Effector memory CD4-positive, alpha-beta T cell (primary cell): ENCODE data around the gene MIDN.

Experiments
- DNase-seq, 3 donors: peaks; one replicate each; pipeline ENCODE4 v3.0.0-alpha.2; 2020
- H3K27ac ChIP-seq: 2 replicates; pipeline ENCODE4 v1.7.0; 2013; ENCODE audit warnings: mild to moderate bottlenecking, low read length, moderate library complexity; ENCODE audit not compliant: insufficient read depth, poor library complexity, severe bottlenecking
- H3K27me3 ChIP-seq: replicated peaks from 2 replicates; pipeline ENCODE4 v1.7.0; 2013; ENCODE audit warnings: mild to moderate bottlenecking, low read length; ENCODE audit not compliant: insufficient read depth, control insufficient read depth, poor library complexity, severe bottlenecking
- H3K36me3 ChIP-seq: 2 replicates; pipeline ENCODE4 v1.7.0; 2013; ENCODE audit warnings: mild to moderate bottlenecking, low read length, moderate library complexity; ENCODE audit not compliant: control insufficient read depth, insufficient read depth
- H3K4me1 ChIP-seq: 2 replicates; pipeline ENCODE4 v1.7.0; 2013; ENCODE audit warnings: low read length, mild to moderate bottlenecking; ENCODE audit not compliant: control insufficient read depth, insufficient read depth, poor library complexity, severe bottlenecking
- H3K4me3 ChIP-seq: 2 replicates; pipeline ENCODE4 v1.7.0; 2013; ENCODE audit warnings: low read length, low read depth, mild to moderate bottlenecking; ENCODE audit not compliant: insufficient read depth, poor library complexity, severe bottlenecking
- H3K9me3 ChIP-seq: 2 replicates; pipeline ENCODE4 v1.7.0; 2013; ENCODE audit warnings: mild to moderate bottlenecking, low read length, moderate library complexity; ENCODE audit not compliant: control insufficient read depth

Gene MIDN

DNA sequence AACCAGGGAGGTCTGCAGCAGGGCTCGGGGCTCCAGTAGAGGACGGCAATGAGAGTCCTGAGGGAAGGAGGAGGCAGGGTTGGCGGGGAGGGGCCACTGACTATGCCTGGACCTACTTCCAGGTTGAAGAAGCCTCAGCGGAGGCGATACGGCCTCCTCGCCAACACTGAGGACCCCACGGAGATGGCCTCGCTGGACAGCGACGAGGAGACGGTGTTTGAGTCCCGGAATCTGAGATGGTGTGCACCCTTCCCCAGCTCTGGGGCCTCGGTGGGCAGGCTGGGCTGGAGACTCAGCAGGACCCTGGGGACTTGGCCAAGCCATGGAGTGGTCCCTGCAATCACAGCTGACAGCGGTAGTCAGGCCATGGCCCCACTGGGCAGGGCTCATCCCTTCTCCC is 28.7 kb downstream of the MIDN start:
- H3K36me3 ChIP-seq = peaks cover 55% of the 10 kb centered on the region
- DNase-seq = no peak
- H3K27ac ChIP-seq = peak overlapping the region; percentile 86
- no peak overlapping the region for H3K4me3 ChIP-seq
- no peaks in the 10 kb centered on the region for H3K9me3 ChIP-seq
- H3K27me3 ChIP-seq = no peaks in the 10 kb centered on the region
- peaks cover 34% of the 10 kb centered on the region for H3K4me1 ChIP-seq

DNA sequence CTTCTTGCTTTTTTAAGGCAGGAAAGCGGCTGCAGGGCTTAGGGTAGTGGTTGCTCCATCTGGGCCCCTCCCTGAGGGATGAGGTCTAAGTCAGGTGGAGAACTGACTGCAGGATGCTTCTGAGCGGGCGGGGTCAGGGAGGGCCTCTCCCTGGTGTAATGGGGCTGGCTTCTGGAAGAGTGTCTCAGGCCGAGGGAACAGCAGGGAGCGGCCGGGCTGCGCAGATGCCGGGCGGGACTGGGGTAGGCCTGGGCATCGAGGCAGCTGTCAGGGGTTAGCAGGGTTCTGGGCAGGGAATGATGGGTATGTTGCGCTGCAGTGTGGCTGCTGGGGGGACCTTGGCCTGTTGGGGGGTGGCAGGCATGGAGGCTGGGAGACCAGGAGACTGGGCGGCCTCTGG is 29.7 kb downstream of the MIDN start:
- no peak for DNase-seq
- Histone ChIP-seq H3K36me3 (peaks cover 45% of the 10 kb centered on the region), H3K4me3 (no peak overlapping the region), H3K4me1 (peaks cover 24% of the 10 kb centered on the region), H3K27me3 (no peaks in the 10 kb centered on the region), H3K27ac (no peak overlapping the region), H3K9me3 (no peaks in the 10 kb centered on the region)

DNA sequence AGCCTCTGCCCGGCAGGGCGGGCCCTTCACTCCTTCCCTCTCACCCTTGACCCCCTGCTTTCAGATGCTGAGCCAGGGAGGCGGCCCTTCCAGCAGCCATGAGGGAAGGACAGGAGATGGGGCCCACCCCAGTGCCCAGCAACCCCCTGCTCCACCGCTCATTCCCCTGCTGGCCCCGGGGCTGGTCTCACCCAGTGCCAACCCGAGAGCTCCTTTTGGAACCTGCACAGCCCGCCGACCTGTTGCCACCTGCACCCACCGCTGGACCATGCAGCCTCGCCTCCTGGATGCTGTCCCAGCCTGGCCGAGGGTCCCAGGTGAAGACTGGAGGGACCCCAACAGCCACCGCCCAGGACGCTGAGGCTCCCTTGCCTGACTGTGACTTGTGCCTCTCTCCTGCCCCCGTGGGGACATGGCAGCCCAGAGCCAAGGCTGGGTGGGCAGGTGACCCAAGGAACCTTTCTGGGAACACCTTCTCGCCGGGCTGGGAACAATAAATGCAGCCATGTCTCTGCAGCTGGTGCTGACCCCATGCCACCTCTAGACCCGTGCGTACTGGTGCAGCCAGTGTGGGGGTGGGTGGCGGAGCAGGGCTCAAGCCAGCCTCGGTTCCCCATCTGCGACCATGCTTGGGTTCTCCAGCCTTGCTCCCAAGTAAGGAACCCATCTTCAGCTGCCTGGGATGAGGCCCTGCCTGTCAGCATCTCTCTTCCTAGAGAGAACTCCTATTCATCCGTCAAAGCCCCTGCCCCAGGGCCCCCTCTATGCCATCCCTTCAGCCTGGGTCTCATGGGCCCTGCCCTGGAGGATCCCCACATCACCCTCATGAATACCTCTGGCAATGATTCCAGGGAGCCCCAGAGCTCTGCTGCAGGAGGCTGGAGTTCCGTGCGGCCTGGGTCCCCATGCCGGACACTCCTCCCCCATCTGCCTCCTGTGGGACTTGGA is 30.6 kb downstream of the MIDN start:
- Histone ChIP-seq H3K9me3 (no peaks in the 10 kb centered on the region), H3K27ac (no peak overlapping the region), H3K27me3 (peaks cover 8% of the 10 kb centered on the region), H3K4me3 (no peak overlapping the region), H3K36me3 (peaks cover 36% of the 10 kb centered on the region), H3K4me1 (peaks cover 24% of the 10 kb centered on the region)
- no peak for DNase-seq

DNA sequence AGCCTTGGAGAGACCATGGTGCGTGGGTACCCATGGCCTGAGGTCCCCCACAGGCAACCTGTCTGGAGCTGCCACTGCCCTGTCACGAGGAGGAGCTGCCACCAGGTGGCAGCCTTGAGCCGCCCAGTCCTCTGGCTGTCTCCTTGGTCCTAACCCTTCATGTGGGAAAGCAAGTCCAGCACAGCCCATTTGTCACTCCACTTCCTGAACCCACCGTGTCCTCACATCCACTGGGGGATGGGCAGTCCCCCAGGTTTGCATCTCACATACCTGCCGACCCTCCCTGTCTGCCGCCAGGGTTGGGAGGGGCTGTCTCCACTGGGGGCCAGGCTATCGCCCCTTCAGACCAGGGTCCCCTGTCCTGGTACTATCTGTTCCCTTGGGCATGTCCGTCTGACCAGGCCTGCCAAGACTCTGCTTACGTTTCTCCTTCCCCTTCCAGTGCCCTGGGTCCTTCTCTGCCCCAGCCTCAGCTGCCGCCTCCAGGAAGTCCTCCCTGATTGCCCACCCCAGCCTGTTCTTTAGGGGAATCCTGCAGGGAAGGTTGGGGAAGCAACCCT is 31.5 kb downstream of the MIDN start:
- Histone ChIP-seq H3K27ac (no peak overlapping the region), H3K9me3 (no peaks in the 10 kb centered on the region), H3K4me3 (no peak overlapping the region), H3K27me3 (peaks cover 16% of the 10 kb centered on the region), H3K36me3 (peaks cover 27% of the 10 kb centered on the region), H3K4me1 (peaks cover 15% of the 10 kb centered on the region)
- peak; percentile 51 to 65 (median 63) for DNase-seq

DNA sequence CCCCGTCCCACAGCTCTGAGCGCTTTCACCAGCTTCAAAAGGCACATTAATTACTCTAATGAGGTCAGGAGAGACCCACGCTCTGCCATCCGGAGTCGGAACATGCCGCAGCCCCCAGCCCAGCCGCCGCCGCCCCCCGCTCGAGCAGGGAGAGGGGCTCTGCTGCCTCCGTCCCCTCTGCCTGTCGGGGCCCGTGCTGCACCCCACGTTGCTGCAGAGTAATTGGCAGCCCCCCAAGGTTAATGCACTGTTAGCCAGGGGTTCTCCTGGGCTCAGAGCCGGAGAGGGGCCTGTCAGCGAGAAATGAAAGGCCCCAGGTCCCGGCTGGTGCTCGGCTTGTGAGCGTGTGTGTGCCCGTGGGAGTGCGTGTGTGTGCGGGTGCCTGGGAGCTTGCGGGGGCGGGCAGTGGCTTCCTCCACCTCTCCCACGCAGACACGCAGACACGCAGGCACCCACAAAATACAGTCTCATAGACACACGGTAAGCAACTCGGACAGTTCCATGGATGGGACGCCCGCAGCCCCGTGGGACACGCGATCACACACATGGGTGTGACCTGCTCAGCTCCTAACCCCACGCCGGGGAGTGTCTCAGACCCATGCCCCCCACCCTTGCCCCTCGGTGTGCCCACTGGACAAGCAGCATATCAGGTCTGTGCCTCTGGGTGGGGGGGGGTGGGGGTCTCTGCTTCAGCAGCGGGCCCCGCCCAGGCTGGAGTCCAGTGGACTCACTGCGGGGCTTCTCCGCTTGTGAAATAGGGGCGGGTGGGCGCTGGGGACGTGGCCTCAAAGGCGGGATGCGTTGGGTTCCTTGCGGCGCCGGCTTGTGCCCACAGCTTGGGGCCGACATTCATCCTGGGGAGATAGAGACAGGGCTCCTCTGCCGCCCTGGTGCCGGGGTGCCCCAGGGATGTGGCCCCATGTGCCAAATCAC is 32.5 kb downstream of the MIDN start:
- no peak for DNase-seq
- Histone ChIP-seq H3K27ac (no peak overlapping the region), H3K27me3 (peaks cover 22% of the 10 kb centered on the region), H3K4me3 (no peak overlapping the region), H3K4me1 (peaks cover 12% of the 10 kb centered on the region), H3K36me3 (peaks cover 25% of the 10 kb centered on the region), H3K9me3 (no peaks in the 10 kb centered on the region)

DNA sequence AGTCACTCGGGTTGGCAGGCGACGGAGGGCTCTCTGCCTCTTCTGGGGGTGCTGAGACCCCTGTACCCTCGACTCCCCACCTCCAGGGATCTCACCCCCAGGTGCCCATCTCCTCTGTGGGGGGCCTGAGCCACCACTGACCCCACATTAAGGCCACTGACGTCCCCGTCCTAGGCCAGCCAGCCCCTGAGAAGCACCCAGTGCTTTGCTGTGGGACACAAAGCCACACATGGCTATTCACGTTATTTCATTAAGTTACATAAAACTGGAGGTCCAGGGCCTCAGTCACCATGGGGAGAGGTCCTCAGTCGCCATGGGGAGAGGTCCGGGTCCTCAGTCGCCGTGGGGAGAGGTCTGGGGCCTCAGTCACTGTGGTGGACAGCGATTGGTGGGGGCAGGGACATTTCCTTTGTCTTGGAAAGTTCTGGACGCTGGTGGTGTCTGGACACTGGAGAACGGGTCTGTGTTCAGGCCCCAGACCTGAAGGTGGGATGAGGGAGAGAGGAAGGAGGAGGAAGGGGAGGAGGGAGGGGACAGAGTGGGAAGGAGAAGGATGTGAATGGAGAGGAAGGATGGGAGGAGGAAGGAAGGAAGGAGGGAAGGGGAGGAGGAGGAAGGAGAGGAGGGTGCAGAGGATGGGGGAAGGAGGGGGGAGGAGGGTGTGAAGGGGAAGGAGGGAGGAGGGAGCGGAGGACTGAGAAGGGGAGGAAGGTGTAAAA is 33.3 kb downstream of the MIDN start:
- no peak overlapping the region for H3K4me3 ChIP-seq
- H3K27me3 ChIP-seq = peaks cover 27% of the 10 kb centered on the region
- no peak for DNase-seq
- H3K4me1 ChIP-seq = peaks cover 4% of the 10 kb centered on the region
- peaks cover 25% of the 10 kb centered on the region for H3K36me3 ChIP-seq
- H3K27ac ChIP-seq = no peak overlapping the region
- H3K9me3 ChIP-seq = no peaks in the 10 kb centered on the region

DNA sequence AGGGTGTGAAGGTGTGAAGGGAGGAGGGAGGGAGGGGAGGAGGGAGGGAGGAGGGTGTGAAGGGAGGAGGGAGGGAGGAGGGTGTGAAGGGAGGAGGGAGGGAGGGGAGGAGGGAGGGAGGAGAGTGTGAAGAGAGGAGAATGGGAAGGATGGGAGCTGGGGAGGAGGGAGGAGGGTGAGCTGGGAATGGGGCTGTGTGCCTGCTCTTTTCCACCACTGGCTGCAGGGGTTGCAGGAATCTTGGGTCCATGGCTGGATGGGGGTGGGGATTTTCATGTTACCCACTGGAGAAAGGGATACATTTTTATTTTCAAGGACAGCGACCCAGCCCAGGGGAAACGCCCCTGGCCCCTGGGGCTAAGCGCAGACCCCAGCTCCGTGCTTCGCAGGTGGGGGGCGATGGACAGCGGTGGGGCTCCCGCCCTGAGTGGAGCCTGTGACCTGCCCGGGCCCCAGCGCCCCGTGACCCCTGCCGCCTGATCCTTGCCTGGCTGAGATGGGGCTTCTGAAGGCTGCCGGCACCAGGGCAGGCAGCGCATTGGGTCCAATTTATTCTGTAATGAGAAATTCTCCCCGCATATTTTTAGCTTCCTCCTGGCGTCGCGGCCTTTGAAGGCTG is 34.3 kb downstream of the MIDN start:
- H3K9me3 ChIP-seq = no peaks in the 10 kb centered on the region
- no peak overlapping the region for H3K27ac ChIP-seq
- no peak overlapping the region for H3K4me3 ChIP-seq
- H3K27me3 ChIP-seq = peaks cover 37% of the 10 kb centered on the region
- peaks cover 17% of the 10 kb centered on the region for H3K36me3 ChIP-seq
- H3K4me1 ChIP-seq = no peaks in the 10 kb centered on the region
- no peak for DNase-seq

DNA sequence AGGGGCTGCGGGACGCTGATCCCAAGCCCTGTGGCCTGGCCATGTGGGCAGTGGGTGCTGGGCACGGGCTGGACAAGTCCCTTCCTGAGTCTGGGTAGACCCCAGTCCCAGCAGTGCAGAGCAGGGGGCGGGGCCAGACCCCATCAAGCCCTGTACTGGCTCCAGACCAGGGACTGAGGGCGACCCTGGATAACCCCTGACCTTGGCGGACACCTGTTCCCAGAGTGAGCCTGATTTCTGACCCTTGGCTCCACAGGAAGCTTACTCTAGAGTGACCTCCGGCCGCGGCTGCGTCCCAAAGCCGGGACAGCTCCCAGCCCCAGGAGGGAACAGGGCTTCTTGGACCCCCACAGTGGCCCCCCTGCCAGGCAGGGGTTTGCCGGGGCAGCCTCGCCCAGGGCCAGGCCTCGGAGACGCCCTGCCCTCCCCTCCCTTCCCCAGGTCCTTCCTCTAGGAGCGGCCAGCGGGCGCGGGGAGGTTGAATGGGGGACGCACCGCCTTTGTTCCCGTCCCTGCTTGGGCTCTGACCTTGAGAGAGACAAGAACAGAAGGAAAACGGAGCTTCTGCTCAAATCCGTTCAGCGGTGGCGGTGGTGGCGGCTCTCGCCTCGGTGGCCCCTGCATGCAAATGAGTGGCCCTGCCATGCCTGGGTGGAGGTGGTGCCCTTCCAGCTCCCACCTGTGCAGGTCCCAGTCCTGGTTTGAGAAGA is 35.0 kb downstream of the MIDN start:
- Histone ChIP-seq H3K4me1 (no peaks in the 10 kb centered on the region), H3K4me3 (no peak overlapping the region), H3K27me3 (peaks cover 44% of the 10 kb centered on the region), H3K36me3 (peaks cover 11% of the 10 kb centered on the region), H3K27ac (no peak overlapping the region), H3K9me3 (no peaks in the 10 kb centered on the region)
- DNase-seq = no peak

DNA sequence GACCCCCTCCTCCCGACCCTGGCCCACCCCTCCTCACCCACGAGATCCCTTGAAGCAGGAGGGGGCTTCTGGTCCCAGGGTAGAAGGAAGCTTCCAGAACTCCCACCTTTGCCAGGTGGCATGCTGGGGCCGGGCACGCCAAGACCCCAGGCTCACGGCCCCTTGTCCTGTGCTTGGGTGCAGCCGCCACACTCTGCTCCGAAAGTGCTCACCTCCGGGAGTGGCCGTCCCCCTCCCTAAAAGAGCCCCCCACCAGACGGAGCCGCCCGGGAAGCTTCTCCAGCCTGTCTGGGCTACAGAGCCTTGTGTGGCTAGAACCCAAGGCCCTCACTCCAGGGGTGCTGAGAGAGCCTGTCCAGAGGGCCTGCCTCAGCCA is 35.5 kb downstream of the MIDN start:
- H3K4me3 ChIP-seq = no peak overlapping the region
- DNase-seq = no peak
- H3K36me3 ChIP-seq = peaks cover 7% of the 10 kb centered on the region
- no peak overlapping the region for H3K27ac ChIP-seq
- no peaks in the 10 kb centered on the region for H3K4me1 ChIP-seq
- no peaks in the 10 kb centered on the region for H3K9me3 ChIP-seq
- H3K27me3 ChIP-seq = peaks cover 44% of the 10 kb centered on the region
